Measurements from ENCODE around the gene C2orf78.
"Not testable (repeated sequence)": the region's sequence is repeated elsewhere in the genome, so short reads cannot be mapped to it uniquely, and the experiment has no call there.

C2orf78 gene

GRCh38 chr2:73783883-73784282 is at the start of gene C2orf78:
TSS of gene C2orf78 (plus strand) at chr2:73784183. CDS start at chr2:73784310, 127 bp downstream.
- H3K27ac ChIP-seq (ENCODE audit: low read depth, low read length); H3K79me2 ChIP-seq (ENCODE audit: insufficient read depth, low read length); H3K9me3 ChIP-seq (ENCODE audit: insufficient read depth, low read length); H3K27me3 ChIP-seq (ENCODE audit: low read length); H2AFZ ChIP-seq (ENCODE audit: low read depth, low read length, severe bottlenecking); H3K4me2 ChIP-seq (ENCODE audit: low read depth, low read length, poor library complexity, severe bottlenecking); H3K9ac ChIP-seq (ENCODE audit: low read length); H3K9me2 ChIP-seq (replicated peaks; ENCODE audit: insufficient read depth, low read length); H3K36me3 ChIP-seq (ENCODE audit: low read length); H3F3A ChIP-seq (ENCODE audit: insufficient read depth); H3K4me3 ChIP-seq (ENCODE audit: insufficient read depth, low read length, poor library complexity, severe bottlenecking); H4K20me1 ChIP-seq (ENCODE audit: low read depth, low read length): not testable (repeated sequence)

GRCh38 chr2:73736378-73736777 is 47.6 kb upstream of the C2orf78 start:
- H2AFZ ChIP-seq (ENCODE audit: low read depth, low read length, severe bottlenecking) = no peak overlapping the region
- peak overlapping the region; percentile 97 for H3K4me3 ChIP-seq (ENCODE audit: insufficient read depth, low read length, poor library complexity, severe bottlenecking)
- H3K79me2 ChIP-seq (ENCODE audit: insufficient read depth, low read length) = peaks cover 19% of the 10 kb centered on the region
- H3K27ac ChIP-seq (ENCODE audit: low read depth, low read length) = no peak overlapping the region
- H3K36me3 ChIP-seq (ENCODE audit: low read length) = peaks cover 14% of the 10 kb centered on the region; the same call in 1 of the 2 replicates
- no peaks in the 10 kb centered on the region for H3K27me3 ChIP-seq (ENCODE audit: low read length)
- peak overlapping the region; percentile 81 for H3K9ac ChIP-seq (ENCODE audit: low read length)
- TF ChIP-seq CTCF (IDR thresholded peaks at IDR 0.05; ENCODE audit: insufficient read depth, low read length, poor library complexity, severe bottlenecking) (no peak), EZH2phosphoT487 (conservative IDR thresholded peaks at IDR 0.05; ENCODE audit: low read length) (no peak)
- no peaks in the 10 kb centered on the region for H3K9me2 ChIP-seq (replicated peaks; ENCODE audit: insufficient read depth, low read length)
- no peaks in the 10 kb centered on the region for H3K9me3 ChIP-seq (ENCODE audit: insufficient read depth, low read length)
- H4K20me1 ChIP-seq (ENCODE audit: low read depth, low read length) = peaks cover 6% of the 10 kb centered on the region; the same call in 1 of the 2 replicates
- peak overlapping the region; percentile 88 for H3K4me2 ChIP-seq (ENCODE audit: low read depth, low read length, poor library complexity, severe bottlenecking)
- peaks cover 11% of the 10 kb centered on the region; the same call in 1 of the 2 replicates for H3F3A ChIP-seq (ENCODE audit: insufficient read depth)

GRCh38 chr2:73736855-73737779 is 46.9 kb upstream of the C2orf78 start, which contains the start of gene TPRKB:
TSS of gene TPRKB (minus strand) at chr2:73737345. CDS start at chr2:73734569, 2,776 bp downstream.
- Histone ChIP-seq H4K20me1 (ENCODE audit: low read depth, low read length) (peaks cover 6% of the 10 kb centered on the region; the same call in 1 of the 2 replicates), H3K9me2 (replicated peaks; ENCODE audit: insufficient read depth, low read length) (no peaks in the 10 kb centered on the region), H2AFZ (ENCODE audit: low read depth, low read length, severe bottlenecking) (peak within 1 kb of the TSS; percentile 75), H3K4me3 (ENCODE audit: insufficient read depth, low read length, poor library complexity, severe bottlenecking) (peak within 1 kb of the TSS; percentile 97), H3K27me3 (ENCODE audit: low read length) (no peaks in the 10 kb centered on the region), H3K79me2 (ENCODE audit: insufficient read depth, low read length) (peaks cover 19% of the 10 kb centered on the region), H3K27ac (ENCODE audit: low read depth, low read length) (peak within 1 kb of the TSS; percentile 40), H3K36me3 (ENCODE audit: low read length) (peaks cover 7% of the 10 kb centered on the region; the same call in 1 of the 2 replicates), H3K4me2 (ENCODE audit: low read depth, low read length, poor library complexity, severe bottlenecking) (peak within 1 kb of the TSS; percentile 88), H3K9ac (ENCODE audit: low read length) (peak within 1 kb of the TSS; percentile 81), H3K9me3 (ENCODE audit: insufficient read depth, low read length) (no peaks in the 10 kb centered on the region), H3F3A (ENCODE audit: insufficient read depth) (peaks cover 11% of the 10 kb centered on the region; the same call in 1 of the 2 replicates)
- TF ChIP-seq CTCF (IDR thresholded peaks at IDR 0.05; ENCODE audit: insufficient read depth, low read length, poor library complexity, severe bottlenecking) = no peak

- peaks cover 6% of the 10 kb centered on the region; the same call in 1 of the 2 replicates for H4K20me1 ChIP-seq (ENCODE audit: low read depth, low read length)
- no peaks in the 10 kb centered on the region for H3K27me3 ChIP-seq (ENCODE audit: low read length)
- no peak overlapping the region for H3K9ac ChIP-seq (ENCODE audit: low read length)
- no peak overlapping the region for H2AFZ ChIP-seq (ENCODE audit: low read depth, low read length, severe bottlenecking)
- TF ChIP-seq CTCF (IDR thresholded peaks at IDR 0.05; ENCODE audit: insufficient read depth, low read length, poor library complexity, severe bottlenecking) = no peak
- no peak for TF ChIP-seq EZH2phosphoT487 (conservative IDR thresholded peaks at IDR 0.05; ENCODE audit: low read length)
- no peak overlapping the region for H3K4me3 ChIP-seq (ENCODE audit: insufficient read depth, low read length, poor library complexity, severe bottlenecking)
- peaks cover 11% of the 10 kb centered on the region; the same call in 1 of the 2 replicates for H3F3A ChIP-seq (ENCODE audit: insufficient read depth)
- H3K9me3 ChIP-seq (ENCODE audit: insufficient read depth, low read length) = no peaks in the 10 kb centered on the region
- H3K9me2 ChIP-seq (replicated peaks; ENCODE audit: insufficient read depth, low read length) = no peaks in the 10 kb centered on the region
- no peak overlapping the region for H3K27ac ChIP-seq (ENCODE audit: low read depth, low read length)
- H3K79me2 ChIP-seq (ENCODE audit: insufficient read depth, low read length) = peaks cover 19% of the 10 kb centered on the region
- H3K36me3 ChIP-seq (ENCODE audit: low read length) = peaks cover 3% of the 10 kb centered on the region; the same call in 1 of the 2 replicates
- H3K4me2 ChIP-seq (ENCODE audit: low read depth, low read length, poor library complexity, severe bottlenecking) = no peak overlapping the region
These were observed 44.9 kb upstream of the C2orf78 start for GRCh38 chr2:73739101-73739500.

Measured in SU-DHL-6 (cell line).